HG03039 (cell line): ENCODE measurements around the gene SEPTIN12.

Source experiments
- ATAC-seq: cut with Tn5 transposase; IDR thresholded peaks from one replicate; pipeline ENCODE4 v1.9.1; 2021; ENCODE audit warnings: mild to moderate bottlenecking, moderate library complexity; ENCODE audit not compliant: unreplicated experiment

Gene SEPTIN12, protein sequence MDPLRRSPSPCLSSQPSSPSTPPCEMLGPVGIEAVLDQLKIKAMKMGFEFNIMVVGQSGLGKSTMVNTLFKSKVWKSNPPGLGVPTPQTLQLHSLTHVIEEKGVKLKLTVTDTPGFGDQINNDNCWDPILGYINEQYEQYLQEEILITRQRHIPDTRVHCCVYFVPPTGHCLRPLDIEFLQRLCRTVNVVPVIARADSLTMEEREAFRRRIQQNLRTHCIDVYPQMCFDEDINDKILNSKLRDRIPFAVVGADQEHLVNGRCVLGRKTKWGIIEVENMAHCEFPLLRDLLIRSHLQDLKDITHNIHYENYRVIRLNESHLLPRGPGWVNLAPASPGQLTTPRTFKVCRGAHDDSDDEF

DNA sequence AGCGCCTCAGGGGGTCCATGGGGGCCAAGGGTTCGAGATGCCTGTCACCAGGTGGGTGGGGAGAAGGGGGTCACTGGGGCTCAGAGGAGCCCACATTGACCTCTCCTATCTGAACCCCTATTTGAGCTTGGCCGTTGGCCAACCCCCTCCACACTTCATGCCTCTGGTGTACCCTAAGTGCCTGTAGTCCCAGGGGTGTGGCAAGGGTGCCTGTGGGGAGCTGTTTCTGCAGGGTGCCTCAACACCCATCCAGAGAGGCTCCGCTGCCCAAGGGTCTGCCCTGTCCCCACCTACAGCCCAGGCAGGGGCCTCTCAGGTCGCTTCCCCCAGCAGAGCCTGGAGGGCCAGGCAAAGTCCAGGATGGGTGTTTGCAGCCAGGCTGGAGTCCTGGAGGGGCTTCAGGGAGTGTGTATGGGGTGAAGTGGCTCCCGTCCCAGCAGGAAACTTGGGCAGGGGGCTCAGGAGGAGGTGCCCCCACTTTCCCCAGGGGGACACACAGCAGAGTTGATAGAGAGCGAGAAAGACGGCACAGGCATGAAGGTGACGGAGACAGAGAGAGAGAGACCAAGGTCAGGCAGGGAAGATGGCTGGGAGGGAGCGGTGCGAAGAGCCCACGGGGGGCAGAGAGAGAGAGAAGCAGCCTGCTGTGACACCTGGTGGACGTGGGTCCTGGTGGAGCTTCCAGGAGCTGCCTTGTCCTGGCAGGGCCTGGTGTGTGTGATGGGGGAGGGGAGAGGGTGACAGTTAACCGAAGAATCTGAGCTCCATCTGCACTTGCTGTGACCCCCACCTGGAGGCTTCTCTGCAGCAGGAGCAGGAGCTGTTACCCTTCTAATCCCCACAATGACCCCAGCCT is at the start of gene SEPTIN12:
TSS of gene SEPTIN12 (minus strand) at position 719 of the 856 bp plus-strand sequence. CDS start at position 19, 700 bp downstream.
- ATAC-seq = no peak

DNA sequence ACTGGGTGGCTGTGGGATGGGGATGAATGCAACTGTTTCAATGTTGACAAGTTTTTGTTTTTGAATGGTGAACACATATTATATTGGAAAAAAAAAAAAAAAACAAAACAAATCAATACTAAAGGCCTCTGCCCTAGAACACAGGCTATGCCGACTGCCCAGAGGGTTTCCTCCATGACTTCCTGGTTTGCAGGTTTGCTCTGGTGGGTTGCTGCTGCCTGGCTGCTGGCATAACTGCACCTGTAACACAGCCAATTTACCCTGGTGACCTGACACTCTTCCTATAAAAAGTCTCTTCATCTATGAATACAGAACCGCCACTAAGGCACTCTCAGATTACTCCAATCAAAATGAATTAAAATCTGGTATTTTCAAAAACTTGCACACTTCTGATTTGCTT is 48.6 kb upstream of the SEPTIN12 start:
- no peak for ATAC-seq

DNA sequence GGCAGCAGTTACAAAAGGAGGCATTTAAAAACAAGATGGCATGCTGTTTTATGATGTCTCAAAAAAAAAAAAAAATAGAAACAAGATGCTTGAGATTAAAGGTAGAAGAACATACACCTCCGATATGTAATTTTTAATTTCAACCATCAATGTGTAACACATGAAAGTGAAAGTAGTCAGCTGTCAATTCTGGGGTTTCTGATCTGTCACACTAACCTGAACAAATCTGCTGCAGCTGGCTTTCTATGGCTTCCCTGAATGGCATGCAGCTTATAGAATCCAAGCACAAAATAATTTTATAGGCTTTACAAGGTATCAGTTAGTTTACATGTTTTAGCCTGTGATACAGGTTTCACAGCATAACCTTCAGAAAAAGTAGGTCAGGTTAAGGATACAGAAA is 45.4 kb upstream of the SEPTIN12 start:
- ATAC-seq = no peak

DNA sequence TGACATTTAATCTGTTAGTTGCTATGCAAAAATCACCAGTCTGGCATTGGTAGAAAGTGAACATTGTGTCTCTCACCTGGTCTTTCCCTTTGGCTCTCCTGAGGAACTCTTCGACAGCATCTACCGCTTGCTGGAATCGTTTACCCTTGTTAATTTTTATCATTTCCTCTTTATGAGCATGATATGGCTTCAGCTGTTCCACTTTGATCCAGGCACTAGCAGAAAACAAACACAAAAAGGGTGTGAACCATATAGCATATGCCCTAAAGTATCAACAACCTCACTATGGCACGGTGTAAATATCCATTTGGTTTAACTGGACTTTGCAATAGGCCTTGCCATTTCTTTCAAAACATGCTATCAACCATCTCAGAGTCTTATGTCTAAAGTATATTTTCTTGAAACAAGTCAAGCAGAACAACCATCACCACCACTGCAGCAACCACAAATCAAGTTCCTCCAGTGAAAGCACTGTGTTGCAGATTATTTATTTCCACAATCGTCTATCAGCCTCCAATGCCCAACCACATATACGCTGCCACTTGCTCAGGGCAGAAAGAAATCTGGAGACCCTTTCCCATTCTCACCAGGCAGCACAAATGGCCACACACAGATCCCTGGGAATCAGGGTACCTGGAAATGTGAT is 44.7 kb upstream of the SEPTIN12 start:
- ATAC-seq = no peak

DNA sequence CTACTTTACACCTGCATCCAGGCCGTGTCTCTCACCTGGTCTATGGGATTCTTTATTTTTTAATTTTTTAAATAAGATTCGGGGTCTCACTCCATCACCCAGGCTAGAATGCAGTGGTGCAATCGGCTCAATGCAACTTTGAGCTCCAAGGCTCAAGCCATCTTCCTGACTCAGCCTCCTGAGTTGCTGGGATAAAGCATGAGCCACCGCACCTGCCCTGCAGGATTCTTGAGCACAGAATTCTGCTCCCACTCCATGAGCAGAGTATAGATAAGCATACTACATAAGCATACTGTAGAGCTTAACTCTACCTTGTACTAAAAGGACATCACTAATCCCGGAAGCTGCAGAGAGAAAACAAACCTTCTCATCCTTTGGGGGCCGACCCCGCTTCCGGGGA is 43.5 kb upstream of the SEPTIN12 start:
- no peak for ATAC-seq

DNA sequence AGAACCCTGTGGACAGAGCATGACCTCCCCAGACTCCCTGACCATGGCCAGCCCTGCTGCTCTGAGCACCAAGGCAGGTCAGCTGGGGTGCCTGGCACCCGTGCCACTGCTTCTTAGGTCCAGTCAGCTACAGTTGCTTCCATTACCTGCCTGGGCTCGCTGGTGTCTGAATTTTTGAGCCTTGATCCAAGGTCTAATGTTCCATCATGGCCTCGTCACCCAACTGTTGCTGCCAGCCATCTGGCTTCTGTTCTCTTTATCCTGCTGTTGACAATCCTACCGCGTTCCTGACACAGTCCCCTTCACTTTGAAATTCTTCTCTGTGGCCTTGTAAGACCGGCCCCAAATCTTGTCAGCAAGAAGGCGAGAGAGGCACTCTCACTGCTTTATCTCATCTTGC is 42.3 kb upstream of the SEPTIN12 start:
- ATAC-seq = no peak

DNA sequence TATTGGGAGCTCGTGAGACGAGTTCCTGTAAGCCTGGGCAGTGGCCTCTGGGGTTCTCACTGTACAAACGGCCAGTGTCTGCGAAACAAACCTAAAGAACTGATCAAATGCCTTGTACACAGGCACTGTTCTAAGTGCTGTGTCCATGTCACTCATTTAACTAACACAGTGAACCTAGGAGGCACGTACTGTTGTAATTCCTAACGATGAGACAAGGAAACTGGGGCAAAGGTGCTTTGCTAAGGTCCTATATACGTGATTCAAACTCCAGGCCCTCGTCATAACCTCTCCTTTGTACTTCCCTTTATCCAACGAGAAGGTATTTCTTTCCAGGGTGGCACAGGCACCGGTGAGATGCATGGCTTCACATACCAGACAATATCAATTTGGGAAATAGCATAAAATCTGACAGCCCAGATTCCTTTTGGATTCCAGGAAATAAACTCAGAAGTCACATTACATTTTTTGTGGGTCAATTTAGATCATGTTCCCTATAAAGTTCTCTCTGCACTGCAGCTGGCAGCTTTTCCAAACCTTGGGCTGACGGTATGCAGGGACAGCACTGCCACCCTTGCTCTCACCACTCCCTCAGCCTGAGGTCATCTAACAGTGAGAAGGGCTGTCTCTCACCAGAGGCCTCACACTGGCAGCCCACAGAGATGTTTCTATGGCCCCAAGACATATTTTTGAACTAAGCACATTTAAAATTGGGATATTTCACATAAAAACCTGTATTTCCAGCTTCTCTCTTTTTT is 40.6 kb upstream of the SEPTIN12 start:
- no peak for ATAC-seq

DNA sequence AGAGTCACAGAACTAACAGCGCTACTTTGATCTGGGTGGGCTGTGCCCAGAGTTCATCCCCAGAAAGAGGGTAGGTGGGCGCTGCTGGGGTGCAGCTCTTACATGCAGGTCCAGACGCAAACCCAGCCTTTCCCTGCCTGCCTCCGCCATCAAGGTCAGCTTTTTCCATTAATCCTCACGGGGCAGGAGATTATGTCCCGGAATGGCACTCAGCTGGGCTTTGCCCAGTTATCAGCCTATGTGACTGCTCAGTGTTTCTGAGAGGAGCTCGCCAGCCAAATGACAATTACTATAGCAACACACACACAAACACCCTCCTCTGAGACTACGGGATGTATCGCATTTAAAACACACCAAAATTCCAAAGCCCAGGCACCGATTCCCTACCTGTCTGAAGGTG is 38.8 kb upstream of the SEPTIN12 start:
- ATAC-seq = no peak

DNA sequence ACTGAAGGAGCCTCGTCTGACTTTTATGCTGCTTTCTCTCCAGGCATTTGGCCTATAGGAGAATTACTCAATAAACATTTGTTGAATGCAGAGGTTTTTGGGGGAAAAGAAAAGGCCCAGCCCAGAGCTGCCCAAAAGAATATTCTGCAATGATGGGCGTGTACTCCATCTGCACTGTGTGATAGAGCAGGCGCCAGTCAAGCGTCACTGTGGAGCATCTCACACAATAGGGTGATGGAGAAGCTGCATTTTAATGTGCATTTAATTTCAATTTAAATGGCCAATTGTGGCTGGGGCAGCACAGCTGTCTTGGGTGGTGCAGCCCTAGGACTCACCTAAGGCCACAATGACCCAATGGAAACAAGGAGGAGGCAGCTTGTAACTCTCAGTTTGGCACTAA is 38.4 kb upstream of the SEPTIN12 start:
- ATAC-seq = no peak

DNA sequence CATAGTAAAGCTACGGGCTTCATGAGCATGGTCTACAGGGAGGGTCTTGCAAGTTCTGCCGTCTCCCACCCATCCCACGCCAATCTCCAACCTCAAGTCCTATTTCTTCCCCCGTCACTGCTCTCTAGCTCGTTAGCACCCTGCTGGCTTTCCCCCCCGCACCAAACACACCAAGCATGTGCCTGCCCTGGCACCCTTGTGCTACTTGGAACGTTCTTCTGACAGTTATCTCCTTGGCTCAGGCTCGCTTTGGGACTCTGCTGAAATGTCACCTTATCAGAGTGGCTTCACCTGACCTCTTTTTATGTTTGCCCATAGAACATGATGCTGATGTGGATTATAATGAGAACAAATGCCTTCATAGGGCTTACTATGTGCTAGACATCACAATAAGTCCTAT is 37.1 kb upstream of the SEPTIN12 start:
- no peak for ATAC-seq

DNA sequence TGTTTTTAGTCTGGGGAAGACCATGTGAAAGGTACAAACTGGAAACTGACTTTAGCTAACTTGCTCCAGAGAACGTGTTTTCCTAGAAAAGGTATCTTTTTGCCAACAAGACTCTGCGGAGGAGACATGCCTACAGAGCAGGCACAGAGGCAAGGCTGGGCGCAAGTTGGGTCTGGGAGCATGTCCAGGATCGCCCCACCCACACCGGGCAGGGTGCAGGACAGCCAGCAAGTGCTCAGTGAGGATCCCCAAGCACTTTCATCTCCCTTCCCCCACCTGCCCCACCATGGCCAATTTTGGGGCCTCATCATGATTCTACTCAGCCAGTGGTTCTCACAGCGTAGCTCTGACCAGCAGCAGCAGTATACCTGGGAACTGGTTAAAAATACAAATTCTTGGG is 32.5 kb upstream of the SEPTIN12 start:
- no peak for ATAC-seq

DNA sequence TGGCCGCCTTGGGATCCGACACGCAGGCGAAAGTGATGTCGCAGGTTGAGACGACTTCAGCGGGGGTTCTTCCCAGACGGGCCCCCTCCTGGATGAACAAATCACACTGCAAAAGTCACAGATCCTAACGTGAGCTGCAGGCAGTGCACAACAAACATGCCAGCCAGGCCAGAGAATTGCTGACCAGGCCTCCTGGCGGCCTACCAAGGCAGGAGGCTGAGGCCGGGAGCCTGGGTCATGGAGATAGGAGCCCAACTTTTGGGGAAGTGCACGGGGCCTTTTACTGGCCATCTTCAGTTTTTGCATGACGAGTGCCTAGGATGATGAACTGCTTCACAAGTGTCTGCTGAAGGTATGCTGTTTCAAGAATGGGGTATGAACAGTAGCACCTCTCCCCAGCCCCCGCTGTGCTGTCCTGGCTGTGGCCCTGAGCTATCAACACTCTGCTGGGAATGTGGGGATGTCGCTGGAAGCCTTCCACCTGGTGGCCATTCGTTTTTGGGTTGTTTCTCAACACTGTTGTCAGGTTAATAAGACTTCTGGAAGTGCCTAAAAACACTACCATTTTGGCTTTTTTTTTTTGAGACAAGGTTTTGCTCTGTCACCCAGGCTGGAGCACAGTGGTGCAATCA is 26.5 kb upstream of the SEPTIN12 start:
- no peak for ATAC-seq

DNA sequence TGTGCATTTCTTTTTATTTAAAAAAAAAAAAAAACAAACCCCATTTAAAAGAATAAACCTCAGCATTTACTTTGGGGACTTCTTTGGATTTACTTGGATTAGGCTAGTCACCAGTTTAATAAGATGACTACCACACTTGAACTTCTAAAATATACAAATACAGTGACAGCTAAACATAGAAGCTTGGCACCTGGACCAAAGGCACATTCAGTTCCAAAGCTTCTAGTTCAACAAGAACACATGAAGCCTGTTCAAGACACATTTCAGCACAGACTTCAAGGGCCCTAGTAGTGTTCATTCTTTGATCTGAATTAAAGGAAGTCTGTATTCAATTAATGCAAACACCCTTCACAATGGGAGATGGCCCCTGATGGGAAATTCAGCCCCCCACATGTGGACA is 25.9 kb upstream of the SEPTIN12 start:
- no peak for ATAC-seq

DNA sequence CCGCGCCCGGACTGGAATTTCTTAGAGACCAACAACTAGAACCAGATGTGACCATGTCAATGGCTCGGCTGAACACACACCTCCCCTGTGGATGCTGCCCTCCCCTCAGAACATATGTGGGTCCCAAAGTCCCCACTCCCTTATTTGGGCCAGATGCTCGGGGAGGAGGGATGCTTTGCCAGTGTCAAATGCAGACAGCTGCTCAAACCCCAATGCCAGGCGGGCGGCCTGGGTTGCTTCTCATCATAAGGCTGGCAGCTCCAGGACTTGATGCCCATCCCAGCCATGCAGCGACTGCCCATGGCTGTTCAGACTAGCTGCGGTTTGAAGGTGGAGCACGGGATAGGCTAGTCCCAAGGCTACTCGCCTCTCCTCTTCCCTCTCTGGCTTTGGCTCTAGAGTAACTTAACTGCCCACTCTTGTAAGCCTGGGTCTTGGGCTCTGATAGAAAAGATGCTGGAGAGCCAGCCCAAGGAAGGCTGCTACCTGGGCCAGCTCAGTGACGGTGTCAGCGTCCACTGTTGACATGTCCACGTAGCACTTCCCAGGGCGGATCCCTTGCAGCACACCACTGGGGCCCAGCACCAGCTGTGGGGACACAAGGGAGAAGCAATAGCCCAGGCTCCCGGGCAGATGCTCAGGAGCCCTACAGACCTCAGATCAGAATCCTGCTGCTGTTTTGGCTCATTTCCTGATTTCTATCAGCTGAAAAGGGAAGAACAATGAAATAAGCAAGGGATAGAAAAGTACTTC is 25.3 kb upstream of the SEPTIN12 start:
- no peak for ATAC-seq

DNA sequence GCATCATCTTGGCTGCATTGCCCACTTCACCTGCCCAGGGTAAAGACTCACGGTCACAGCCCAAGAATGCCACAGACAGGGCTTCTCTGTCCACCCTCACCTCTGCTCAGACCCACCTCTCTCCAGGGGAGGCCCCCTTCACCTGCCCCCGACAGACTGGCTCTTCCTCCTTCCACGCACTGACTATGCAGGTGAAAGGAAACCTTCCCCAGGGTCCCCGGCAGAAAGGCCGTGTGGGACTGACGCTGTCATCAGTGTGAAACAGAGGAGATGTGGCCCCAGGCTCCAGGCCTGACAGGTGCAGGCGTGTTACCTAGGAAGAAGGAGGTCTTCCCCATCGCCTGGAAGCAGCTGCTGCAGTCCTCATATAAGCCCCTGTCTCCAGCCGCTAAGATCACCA is 23.6 kb upstream of the SEPTIN12 start:
- ATAC-seq = no peak

DNA sequence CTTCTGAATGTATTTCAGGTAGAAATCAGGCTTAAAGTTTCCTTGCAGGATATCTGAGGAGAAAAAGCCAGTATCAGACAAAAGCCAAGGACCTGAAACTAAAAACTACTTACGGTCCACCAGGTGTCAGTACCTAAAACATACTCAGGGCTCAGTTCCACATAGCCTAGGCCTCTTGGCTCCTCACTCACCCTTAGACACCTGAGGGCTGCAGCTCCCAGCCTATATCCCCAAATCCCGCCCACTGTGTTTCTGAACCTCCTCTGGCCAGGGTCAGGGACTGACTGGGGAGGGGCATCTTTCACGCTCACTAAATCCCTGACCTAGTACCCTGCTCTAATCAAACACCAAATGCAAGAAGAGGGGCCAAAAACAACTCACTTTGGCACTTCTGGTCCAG is 23.1 kb upstream of the SEPTIN12 start:
- ATAC-seq = no peak

DNA sequence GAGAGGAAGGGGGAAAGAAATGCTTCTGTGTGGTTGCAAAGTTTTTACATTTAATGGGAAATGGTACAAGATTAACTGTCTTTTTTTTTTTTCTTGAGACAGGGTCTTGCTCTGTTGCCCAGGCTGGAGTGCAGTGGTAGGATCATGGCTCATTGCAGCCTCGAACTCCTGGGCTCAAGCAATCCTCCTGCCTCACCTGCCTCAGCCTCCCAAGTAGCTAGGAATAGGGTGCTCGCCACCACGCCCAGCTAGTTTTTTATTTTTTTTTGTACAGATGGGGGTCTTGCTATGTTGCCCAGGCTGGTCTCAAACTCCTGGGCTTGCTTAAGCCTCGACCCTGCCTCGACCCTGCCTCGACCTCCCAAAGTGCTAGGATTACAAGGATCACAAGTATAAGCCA is 18.1 kb upstream of the SEPTIN12 start:
- no peak for ATAC-seq

DNA sequence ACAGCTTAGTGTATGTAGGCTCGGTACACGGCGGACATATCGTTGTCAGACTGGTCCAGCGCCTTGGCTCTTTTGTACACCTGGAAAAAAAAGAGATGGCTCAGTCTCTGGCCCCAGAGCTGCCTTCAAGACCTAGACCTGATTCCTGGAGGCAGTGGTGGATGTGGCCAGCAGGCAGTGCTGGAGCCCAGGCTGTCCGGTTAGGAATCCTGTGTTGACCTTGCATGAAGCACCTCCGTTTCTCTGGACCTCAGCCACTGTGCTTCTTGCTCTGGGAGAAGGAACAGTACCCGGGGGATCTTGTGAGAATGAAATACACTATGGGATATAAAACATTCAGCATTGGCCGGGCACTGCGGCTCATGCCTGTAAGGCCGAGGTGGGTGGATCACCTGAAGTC is 17.1 kb upstream of the SEPTIN12 start:
- ATAC-seq = no peak

DNA sequence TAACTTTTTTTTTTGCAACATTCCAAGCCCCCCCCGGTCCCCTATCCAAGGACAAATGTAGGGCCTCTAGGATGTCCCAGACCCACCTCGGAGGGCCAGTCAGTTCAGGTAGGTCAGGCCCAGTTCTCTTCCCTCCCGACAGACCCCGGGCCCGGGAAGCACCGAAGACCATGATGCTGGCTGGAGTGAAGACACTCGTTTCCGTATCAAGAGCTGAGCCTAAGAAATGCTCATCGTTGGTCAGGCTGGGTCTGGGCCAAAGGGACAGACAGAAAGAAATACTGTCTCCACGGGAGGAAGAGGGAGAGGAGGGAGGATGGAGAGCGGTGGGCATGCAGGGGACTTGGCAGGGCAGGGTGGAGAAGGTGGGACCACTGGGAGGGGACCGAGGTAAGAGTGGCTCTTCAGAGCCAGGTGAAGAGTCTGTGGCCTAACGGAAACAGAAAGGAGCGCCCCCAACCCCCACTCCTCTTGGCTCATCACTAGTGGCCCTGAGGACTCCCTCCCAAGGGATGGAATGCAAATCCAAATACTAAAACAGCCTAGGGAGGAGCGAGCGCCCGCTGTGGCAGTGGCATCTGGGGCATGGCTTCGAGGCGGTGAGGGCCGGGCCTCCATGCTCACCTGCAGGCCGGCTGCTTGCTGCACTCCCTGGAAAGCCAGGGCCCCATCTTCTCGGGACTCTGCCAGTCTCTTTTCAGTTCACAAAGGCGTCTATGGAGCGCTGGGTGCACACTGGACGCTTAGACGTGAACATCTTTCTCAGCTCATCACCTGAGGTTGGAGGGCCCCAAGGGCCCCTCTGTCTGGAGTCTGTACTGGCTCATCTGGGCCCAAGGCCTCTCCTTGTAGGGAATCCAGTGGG is 16.0 kb upstream of the SEPTIN12 start:
- ATAC-seq = no peak
